SU-DHL-6 (cell line): ENCODE data around the gene CEP128.

Experiments
- H2AFZ ChIP-seq: fragments of 200-600 bp; sonication (generic); 2 replicates; pipeline ENCODE4 v1.6.1; 2014; ENCODE audit warnings: low read depth, mild to moderate bottlenecking, moderate library complexity, mixed read lengths, antibody characterized with exemption, low read length; ENCODE audit not compliant: severe bottlenecking
- H3F3A ChIP-seq: fragments of 200-600 bp; shearing (Covaris generic); 2 replicates; pipeline ENCODE4 v1.6.0; 2016; ENCODE audit warnings: antibody characterized with exemption, mild to moderate bottlenecking; ENCODE audit not compliant: insufficient read depth
- H3K27ac ChIP-seq: fragments of 200-600 bp; sonication (generic); 2 replicates; pipeline ENCODE4 v1.5.1; 2016; ENCODE audit warnings: low read depth, mild to moderate bottlenecking, low read length, moderate library complexity, mixed read lengths
- H3K27me3 ChIP-seq: fragments of 200-600 bp; sonication (generic), shearing (Covaris generic); 2 replicates; pipeline ENCODE4 v1.6.0; 2014; ENCODE audit warnings: mild to moderate bottlenecking, low read length
- H3K36me3 ChIP-seq: fragments of 200-600 bp; sonication (generic); 2 replicates; pipeline ENCODE4 v1.6.1; 2014; ENCODE audit warnings: mild to moderate bottlenecking, low read length, mixed read lengths
- H3K4me2 ChIP-seq: fragments of 300-600, 200-600 bp; shearing (Covaris generic), sonication (generic); 2 replicates; pipeline ENCODE4 v1.6.0; 2014; ENCODE audit warnings: low read length, low read depth, mild to moderate bottlenecking; ENCODE audit not compliant: poor library complexity, severe bottlenecking
- H3K4me3 ChIP-seq: fragments of 200-600 bp; sonication (generic); 2 replicates; pipeline ENCODE4 v1.5.1; 2014; ENCODE audit warnings: antibody characterized with exemption, low read length, mild to moderate bottlenecking, mixed read lengths; ENCODE audit not compliant: insufficient read depth, poor library complexity, severe bottlenecking
- H3K79me2 ChIP-seq: fragments of 200-600 bp; sonication (generic); 2 replicates; pipeline ENCODE4 v1.6.1; 2014; ENCODE audit warnings: mild to moderate bottlenecking, low read length, moderate library complexity; ENCODE audit not compliant: insufficient read depth
- H3K9ac ChIP-seq: fragments of 200-600 bp; sonication (generic); 2 replicates; pipeline ENCODE4 v1.7.0; 2014; ENCODE audit warnings: mild to moderate bottlenecking, low read length
- H3K9me2 ChIP-seq: fragments of 200-600 bp; sonication (generic); replicated peaks from 2 replicates; pipeline ENCODE4 v1.6.1; 2014; ENCODE audit warnings: low read length; ENCODE audit not compliant: insufficient read depth
- H3K9me3 ChIP-seq: fragments of 200-600 bp; sonication (generic); 2 replicates; pipeline ENCODE4 v1.6.1; 2014; ENCODE audit warnings: low read length, mixed read lengths; ENCODE audit not compliant: insufficient read depth
- H4K20me1 ChIP-seq: fragments of 200-600 bp; sonication (generic); 2 replicates; pipeline ENCODE4 v1.6.1; 2014; ENCODE audit warnings: low read depth, mild to moderate bottlenecking, antibody characterized with exemption, low read length, moderate library complexity, mixed read lengths
- EZH2phosphoT487 ChIP-seq: fragments of 200-600 bp; sonication (generic), shearing (Covaris generic); conservative IDR thresholded peaks from 2 replicates; pipeline ENCODE4 v1.6.1; 2018; ENCODE audit warnings: mild to moderate bottlenecking, antibody characterized with exemption, low read length, moderate library complexity, mixed read lengths
- TF ChIP-seq, protein P1 (sequence below): fragments of 200-600 bp; sonication (generic); IDR thresholded peaks from one replicate; pipeline ENCODE4 v1.5.1; 2017; ENCODE audit warnings: antibody characterized with exemption, mild to moderate bottlenecking, low read length, moderate library complexity; ENCODE audit not compliant: insufficient read depth, poor library complexity, severe bottlenecking

CEP128 gene

DNA sequence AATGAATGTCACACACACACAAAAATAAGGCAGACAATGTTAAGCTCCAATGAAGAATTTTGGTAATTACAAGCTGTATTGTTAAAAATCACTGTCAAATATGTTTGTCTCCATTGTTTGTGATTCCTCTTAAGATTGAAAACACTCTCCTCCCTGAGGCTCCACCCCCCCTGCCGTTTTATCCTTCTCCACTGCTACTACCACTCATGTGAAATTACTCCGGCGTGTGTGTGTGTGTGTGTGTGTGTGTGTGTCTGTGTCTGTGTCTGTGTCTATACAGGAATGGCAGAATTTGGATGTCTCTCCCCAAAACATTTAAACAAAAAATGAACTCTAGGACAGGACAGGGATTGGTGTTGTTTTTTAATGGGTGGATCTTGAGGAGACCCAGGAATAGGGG lies 365.1 kb downstream of the CEP128 start:
- Histone ChIP-seq H3F3A (no peaks in the 10 kb centered on the region), H3K9me3 (no peaks in the 10 kb centered on the region), H3K27ac (no peak overlapping the region), H3K79me2 (no peaks in the 10 kb centered on the region), H3K9ac (no peak overlapping the region), H3K4me3 (no peak overlapping the region), H3K27me3 (no peaks in the 10 kb centered on the region), H2AFZ (no peak overlapping the region), H3K4me2 (no peak overlapping the region), H3K9me2 (no peaks in the 10 kb centered on the region), H3K36me3 (no peaks in the 10 kb centered on the region), H4K20me1 (no peaks in the 10 kb centered on the region)
- TF ChIP-seq, protein P1, sequence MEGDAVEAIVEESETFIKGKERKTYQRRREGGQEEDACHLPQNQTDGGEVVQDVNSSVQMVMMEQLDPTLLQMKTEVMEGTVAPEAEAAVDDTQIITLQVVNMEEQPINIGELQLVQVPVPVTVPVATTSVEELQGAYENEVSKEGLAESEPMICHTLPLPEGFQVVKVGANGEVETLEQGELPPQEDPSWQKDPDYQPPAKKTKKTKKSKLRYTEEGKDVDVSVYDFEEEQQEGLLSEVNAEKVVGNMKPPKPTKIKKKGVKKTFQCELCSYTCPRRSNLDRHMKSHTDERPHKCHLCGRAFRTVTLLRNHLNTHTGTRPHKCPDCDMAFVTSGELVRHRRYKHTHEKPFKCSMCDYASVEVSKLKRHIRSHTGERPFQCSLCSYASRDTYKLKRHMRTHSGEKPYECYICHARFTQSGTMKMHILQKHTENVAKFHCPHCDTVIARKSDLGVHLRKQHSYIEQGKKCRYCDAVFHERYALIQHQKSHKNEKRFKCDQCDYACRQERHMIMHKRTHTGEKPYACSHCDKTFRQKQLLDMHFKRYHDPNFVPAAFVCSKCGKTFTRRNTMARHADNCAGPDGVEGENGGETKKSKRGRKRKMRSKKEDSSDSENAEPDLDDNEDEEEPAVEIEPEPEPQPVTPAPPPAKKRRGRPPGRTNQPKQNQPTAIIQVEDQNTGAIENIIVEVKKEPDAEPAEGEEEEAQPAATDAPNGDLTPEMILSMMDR = no peak
- no peak for TF ChIP-seq EZH2phosphoT487

DNA sequence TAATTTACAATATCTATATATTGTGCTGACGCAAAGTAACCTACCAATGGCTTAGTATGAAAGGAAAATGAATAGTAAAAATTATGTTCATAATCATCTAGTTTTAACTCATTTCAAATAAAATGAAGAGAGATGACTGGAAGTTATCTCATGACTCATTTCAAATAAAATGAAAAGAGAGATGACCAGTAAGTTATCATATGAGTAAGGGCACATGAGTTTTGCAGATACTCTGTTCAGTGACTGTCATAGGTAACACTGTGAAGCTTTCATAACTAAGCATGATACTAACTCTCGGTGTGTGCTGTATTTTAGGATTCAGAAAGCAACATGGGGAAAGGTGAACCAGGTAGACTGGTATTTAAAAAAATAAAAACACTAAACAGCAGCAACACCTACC lies 365.8 kb downstream of the CEP128 start:
- no peaks in the 10 kb centered on the region for H3K36me3 ChIP-seq
- H3K79me2 ChIP-seq = no peaks in the 10 kb centered on the region
- no peak overlapping the region for H3K4me3 ChIP-seq
- no peaks in the 10 kb centered on the region for H3K9me3 ChIP-seq
- H3F3A ChIP-seq = no peaks in the 10 kb centered on the region
- TF ChIP-seq, protein P1 = no peak
- H3K27me3 ChIP-seq = no peaks in the 10 kb centered on the region
- H3K4me2 ChIP-seq = no peak overlapping the region
- no peak overlapping the region for H2AFZ ChIP-seq
- no peaks in the 10 kb centered on the region for H4K20me1 ChIP-seq
- no peak overlapping the region for H3K9ac ChIP-seq
- H3K27ac ChIP-seq = no peak overlapping the region
- H3K9me2 ChIP-seq = no peaks in the 10 kb centered on the region

DNA sequence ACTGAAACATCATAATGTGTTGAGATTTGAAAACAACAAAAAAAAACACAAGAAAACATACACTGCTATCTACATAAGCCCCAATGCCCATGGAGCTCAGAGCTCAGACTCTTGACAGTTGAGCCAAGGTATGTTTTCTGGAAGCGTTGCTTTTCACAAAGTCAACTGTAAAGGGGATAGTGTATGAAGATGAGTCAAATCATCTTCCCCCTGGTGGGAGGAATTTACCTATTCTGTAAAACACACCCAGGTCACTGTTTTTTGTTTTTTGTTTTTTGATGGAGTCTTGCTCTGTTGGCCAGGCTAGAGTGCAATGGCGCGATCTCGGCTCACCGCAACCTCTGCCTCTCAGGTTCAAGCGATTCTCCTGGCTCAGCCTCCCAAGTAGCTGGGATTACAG lies 368.9 kb downstream of the CEP128 start:
- Histone ChIP-seq H3K79me2 (no peaks in the 10 kb centered on the region), H4K20me1 (no peaks in the 10 kb centered on the region), H3K27ac (no peak overlapping the region), H3F3A (no peaks in the 10 kb centered on the region), H3K4me3 (no peak overlapping the region), H3K36me3 (no peaks in the 10 kb centered on the region), H3K9me3 (no peaks in the 10 kb centered on the region), H3K4me2 (no peak overlapping the region), H2AFZ (no peak overlapping the region), H3K27me3 (no peaks in the 10 kb centered on the region), H3K9me2 (no peaks in the 10 kb centered on the region), H3K9ac (no peak overlapping the region)
- TF ChIP-seq EZH2phosphoT487 = no peak
- TF ChIP-seq, protein P1 = no peak

DNA sequence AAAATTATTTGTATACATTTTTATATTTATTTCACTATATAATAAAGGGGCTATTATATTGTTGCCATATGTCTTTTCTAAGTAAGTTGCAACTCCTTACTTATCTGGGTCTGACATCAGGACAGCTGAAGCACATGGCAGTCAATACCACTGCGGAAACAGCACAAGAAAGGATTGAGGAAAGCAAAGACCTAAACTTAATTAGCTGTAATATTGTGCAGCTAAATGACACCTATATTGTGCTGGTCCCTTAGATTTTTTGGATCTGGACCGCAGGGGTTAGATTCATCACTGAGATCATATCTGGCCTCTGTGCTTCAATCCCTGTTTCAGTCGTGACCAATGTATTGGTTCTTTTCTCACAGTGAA lies 370.6 kb downstream of the CEP128 start:
- Histone ChIP-seq H3K27me3 (no peaks in the 10 kb centered on the region), H3K9me2 (no peaks in the 10 kb centered on the region), H3F3A (no peaks in the 10 kb centered on the region), H3K4me2 (no peak overlapping the region), H3K9ac (no peak overlapping the region), H3K9me3 (no peaks in the 10 kb centered on the region), H4K20me1 (no peaks in the 10 kb centered on the region), H3K27ac (no peak overlapping the region), H2AFZ (no peak overlapping the region), H3K4me3 (no peak overlapping the region), H3K79me2 (no peaks in the 10 kb centered on the region), H3K36me3 (no peaks in the 10 kb centered on the region)
- TF ChIP-seq, protein P1 = no peak
- no peak for TF ChIP-seq EZH2phosphoT487
